SJCRH30 (cell line): ENCODE measurements around the gene NLRP10. TPM values are rescaled to one million over a fixed set of nuclear protein-coding genes. Genes with fewer than 3 reads are reported as not detected.

Experiments
- DNase-seq, 2 experiments: peaks; one replicate each; pipeline ENCODE4 v3.0.0-alpha.2; 2015 to 2020
- H3K27ac ChIP-seq: fragments of 250-450 bp; sonication (Bioruptor Pico); 2 replicates; pipeline ENCODE4 v1.5.1; 2020; ENCODE audit warnings: mild to moderate bottlenecking, moderate library complexity
- H3K27me3 ChIP-seq: fragments of 250-450 bp; sonication (Bioruptor Pico); 2 replicates; pipeline ENCODE4 v1.5.1; 2020; ENCODE audit warnings: mild to moderate bottlenecking, moderate library complexity
- H3K36me3 ChIP-seq: fragments of 250-450 bp; sonication (Bioruptor Pico); 2 replicates; pipeline ENCODE4 v1.5.1; 2020; ENCODE audit warnings: mild to moderate bottlenecking, moderate library complexity
- H3K4me1 ChIP-seq: fragments of 250-450 bp; sonication (Bioruptor Pico); 2 replicates; pipeline ENCODE4 v1.5.1; 2020; ENCODE audit warnings: mild to moderate bottlenecking, moderate library complexity
- H3K4me3 ChIP-seq: fragments of 250-450 bp; sonication (Bioruptor Pico); 2 replicates; pipeline ENCODE4 v1.5.1; 2020; ENCODE audit warnings: mild to moderate bottlenecking, moderate library complexity
- H3K9me3 ChIP-seq: fragments of 250-450 bp; sonication (Bioruptor Pico); replicated peaks from 2 replicates; pipeline ENCODE4 v1.5.1; 2020; ENCODE audit warnings: mild to moderate bottlenecking, moderate library complexity
- total RNA-seq: library from RNA; depleted of rRNA; stranded (reverse); fragments of >200 nt; shearing (Covaris generic); gene quantifications from 2 replicates; pipeline ENCODE4 v1.2.3, GENCODE V29; 2014; rRNA removed

Gene NLRP10
- total RNA-seq, 1 experiment from 2014 or later = not detected

- Histone ChIP-seq H3K27ac (no peak overlapping the region), H3K4me3 (no peak overlapping the region), H3K27me3 (no peaks in the 10 kb centered on the region), H3K9me3 (no peaks in the 10 kb centered on the region), H3K4me1 (peaks cover 4% of the 10 kb centered on the region; the same call in 1 of the 2 replicates), H3K36me3 (no peaks in the 10 kb centered on the region)
- DNase-seq = no peak
Observed at GRCh38 chr11:7964261-7964660, 986 bp downstream of the NLRP10 start.

GRCh38 chr11:7955191-7955590, 10.1 kb downstream of the NLRP10 start:
- no peaks in the 10 kb centered on the region; the same call in 1 of the 2 replicates for H3K9me3 ChIP-seq
- DNase-seq = no peak
- H3K36me3 ChIP-seq = no peaks in the 10 kb centered on the region
- H3K27me3 ChIP-seq = no peaks in the 10 kb centered on the region
- H3K4me3 ChIP-seq = no peak overlapping the region
- H3K27ac ChIP-seq = no peak overlapping the region
- H3K4me1 ChIP-seq = no peaks in the 10 kb centered on the region

GRCh38 chr11:7949934-7950333, 15.3 kb downstream of the NLRP10 start:
- no peaks in the 10 kb centered on the region for H3K36me3 ChIP-seq
- H3K4me3 ChIP-seq = no peak overlapping the region
- DNase-seq = no peak
- H3K9me3 ChIP-seq = no peaks in the 10 kb centered on the region; the same call in 1 of the 2 replicates
- no peaks in the 10 kb centered on the region for H3K4me1 ChIP-seq
- no peak overlapping the region for H3K27ac ChIP-seq
- H3K27me3 ChIP-seq = no peaks in the 10 kb centered on the region

GRCh38 chr11:7944123-7944522, 21.1 kb downstream of the NLRP10 start:
- H3K27me3 ChIP-seq = no peaks in the 10 kb centered on the region; the same call in 1 of the 2 replicates
- H3K9me3 ChIP-seq = peaks cover 4% of the 10 kb centered on the region
- no peak overlapping the region for H3K4me3 ChIP-seq
- H3K36me3 ChIP-seq = no peaks in the 10 kb centered on the region
- no peak for DNase-seq
- H3K27ac ChIP-seq = no peak overlapping the region
- no peaks in the 10 kb centered on the region for H3K4me1 ChIP-seq

GRCh38 chr11:7941608-7942007, 23.6 kb downstream of the NLRP10 start, which contains the start of gene OR10A3:
TSS of gene OR10A3 (minus strand) at chr11:7941708. CDS start at chr11:7939520, 2,188 bp downstream.
- no peak within 1 kb of the TSS for H3K27ac ChIP-seq
- H3K4me3 ChIP-seq = no peak within 1 kb of the TSS
- H3K27me3 ChIP-seq = no peaks in the 10 kb centered on the region; the same call in 1 of the 2 replicates
- no peaks in the 10 kb centered on the region for H3K36me3 ChIP-seq
- DNase-seq = no peak
- peaks cover 4% of the 10 kb centered on the region; the same call in 1 of the 2 replicates for H3K9me3 ChIP-seq
- H3K4me1 ChIP-seq = no peaks in the 10 kb centered on the region

- H3K4me3 ChIP-seq = no peak overlapping the region
- H3K27me3 ChIP-seq = no peaks in the 10 kb centered on the region; the same call in 1 of the 2 replicates
- no peaks in the 10 kb centered on the region for H3K36me3 ChIP-seq
- DNase-seq = no peak
- H3K9me3 ChIP-seq = peaks cover 4% of the 10 kb centered on the region; the same call in 1 of the 2 replicates
- no peaks in the 10 kb centered on the region for H3K4me1 ChIP-seq
- H3K27ac ChIP-seq = no peak overlapping the region
Observed at GRCh38 chr11:7941146-7941545, 24.1 kb downstream of the NLRP10 start.

GRCh38 chr11:7936615-7937014, 28.6 kb downstream of the NLRP10 start:
- no peak for DNase-seq

GRCh38 chr11:7931168-7931567, 34.1 kb downstream of the NLRP10 start, which contains the start of gene OR10A6:
TSS of gene OR10A6 (minus strand) at chr11:7931268. CDS start at chr11:7928662, 2,606 bp downstream.
- H3K4me1 ChIP-seq = no peaks in the 10 kb centered on the region
- H3K9me3 ChIP-seq = no peaks in the 10 kb centered on the region
- no peak for DNase-seq
- no peaks in the 10 kb centered on the region for H3K36me3 ChIP-seq
- H3K27ac ChIP-seq = no peak within 1 kb of the TSS
- H3K27me3 ChIP-seq = no peaks in the 10 kb centered on the region
- H3K4me3 ChIP-seq = no peak within 1 kb of the TSS

More at GRCh38 chr11:7936615-7937014, 28.6 kb downstream of the NLRP10 start:
- H3K36me3 ChIP-seq = no peaks in the 10 kb centered on the region
- no peaks in the 10 kb centered on the region; the same call in 1 of the 2 replicates for H3K27me3 ChIP-seq
- H3K9me3 ChIP-seq = no peaks in the 10 kb centered on the region
- no peak overlapping the region for H3K4me3 ChIP-seq
- H3K27ac ChIP-seq = no peak overlapping the region
- H3K4me1 ChIP-seq = no peaks in the 10 kb centered on the region

GRCh38 chr11:7927635-7928034, 37.6 kb downstream of the NLRP10 start:
- no peaks in the 10 kb centered on the region for H3K36me3 ChIP-seq
- H3K4me3 ChIP-seq = no peak overlapping the region
- no peaks in the 10 kb centered on the region for H3K4me1 ChIP-seq
- no peak overlapping the region for H3K27ac ChIP-seq
- H3K27me3 ChIP-seq = 0 out of 2 replicates have a peak, but pooled peaks cover 7% of the 10 kb centered on the region
- no peak for DNase-seq
- no peaks in the 10 kb centered on the region for H3K9me3 ChIP-seq

- no peak for DNase-seq
- no peak overlapping the region for H3K27ac ChIP-seq
- H3K36me3 ChIP-seq = no peaks in the 10 kb centered on the region
Observed at GRCh38 chr11:7924536-7924935, 40.7 kb downstream of the NLRP10 start.

GRCh38 chr11:7918141-7918540, 47.1 kb downstream of the NLRP10 start:
- Histone ChIP-seq H3K9me3 (no peaks in the 10 kb centered on the region), H3K4me3 (no peak overlapping the region), H3K4me1 (no peaks in the 10 kb centered on the region), H3K27ac (no peak overlapping the region), H3K36me3 (no peaks in the 10 kb centered on the region), H3K27me3 (no peaks in the 10 kb centered on the region)
- no peak for DNase-seq

More at GRCh38 chr11:7924536-7924935, 40.7 kb downstream of the NLRP10 start:
- Histone ChIP-seq H3K27me3 (0 out of 2 replicates have a peak, but pooled peaks cover 7% of the 10 kb centered on the region), H3K4me1 (no peaks in the 10 kb centered on the region), H3K4me3 (no peak overlapping the region), H3K9me3 (no peaks in the 10 kb centered on the region)

Other genes starting within 250 kb of the NLRP10 start
- gene OR5P2, start 168.5 kb downstream of the NLRP10 start, total RNA-seq = not detected in 2 replicates
- not detected in 2 replicates for gene OR5P3, start 134.6 kb downstream of the NLRP10 start, total RNA-seq
- not detected in 2 replicates for gene OR10A6, start 34.2 kb downstream of the NLRP10 start, total RNA-seq
- not detected in 2 replicates for gene OR10A3, start 23.7 kb downstream of the NLRP10 start, total RNA-seq
- 358 and 370 TPM in 2 replicates for gene EIF3F, start 21.9 kb upstream of the NLRP10 start, total RNA-seq
- gene TUB, start 115.8 kb upstream of the NLRP10 start, total RNA-seq = 18.3 and 18.9 TPM in 2 replicates
- not detected in 2 replicates for gene RIC3, start 203.6 kb upstream of the NLRP10 start, total RNA-seq